SH-SY5Y (cell line): ENCODE results near the gene OGN.

Experiments
- GATA2 ChIP-seq: IDR thresholded peaks from 2 replicates; pipeline ENCODE4 v1.6.1; 2011; ENCODE audit warnings: mild to moderate bottlenecking, low read depth, low read length
- GATA3 ChIP-seq: IDR thresholded peaks from 2 replicates; pipeline ENCODE4 v1.6.1; 2011; ENCODE audit warnings: low read depth, mild to moderate bottlenecking, low read length, moderate library complexity

OGN gene

GRCh38 chr9:92342825-92343488, 61.4 kb downstream of the OGN start:
- no peak for TF ChIP-seq GATA3
- no peak for TF ChIP-seq GATA2

- TF ChIP-seq GATA3 (peak; percentile 83), GATA2 (peak; percentile 86)
These were observed 62.8 kb downstream of the OGN start for GRCh38 chr9:92341578-92341977.

GRCh38 chr9:92333282-92333634, 71.1 kb downstream of the OGN start:
- TF ChIP-seq GATA2 (no peak), GATA3 (peak; percentile 6; the same call in 1 of the 2 replicates)
